ENCODE results near the gene FBXL19.

FBXL19 gene

DNA sequence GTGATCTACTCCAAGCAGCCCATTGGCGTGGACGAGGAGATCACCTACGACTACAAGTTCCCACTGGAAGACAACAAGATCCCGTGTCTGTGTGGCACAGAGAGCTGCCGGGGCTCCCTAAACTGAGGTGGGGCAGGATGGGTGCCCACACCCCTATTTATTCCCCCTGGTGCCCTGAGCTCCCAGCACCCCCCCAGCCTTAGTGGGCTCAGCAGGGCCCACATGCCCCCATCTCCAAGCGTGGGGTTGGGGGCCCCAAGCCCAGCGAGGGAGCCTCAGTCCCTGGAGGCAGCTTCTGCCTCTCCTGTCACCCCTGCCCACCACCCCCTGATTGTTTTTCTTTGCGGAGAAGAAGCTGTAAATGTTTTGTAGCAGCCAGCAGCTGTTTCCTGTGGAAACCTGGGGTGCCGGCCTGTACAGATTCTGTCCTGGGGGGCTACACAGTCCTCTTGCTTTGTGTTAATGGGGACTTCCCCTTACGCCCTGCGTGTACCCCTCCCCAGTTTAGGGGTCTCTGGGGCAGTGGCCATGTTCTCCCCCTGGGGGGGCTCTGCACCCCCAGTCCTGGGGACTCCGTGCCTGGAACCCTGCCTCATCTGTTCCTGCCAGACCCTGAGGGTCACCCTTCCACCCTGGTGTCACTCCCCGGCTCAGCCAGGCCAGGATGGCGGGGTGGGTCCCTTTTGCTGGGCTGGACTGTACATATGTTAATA is 60.7 kb downstream of the FBXL19 start:
- H3K4me3 ChIP-seq (ENCODE audit: low read depth, low read length) = no peak overlapping the region
- no peak for DNase-seq (ENCODE audit: low read depth)
- TF ChIP-seq, protein P1, sequence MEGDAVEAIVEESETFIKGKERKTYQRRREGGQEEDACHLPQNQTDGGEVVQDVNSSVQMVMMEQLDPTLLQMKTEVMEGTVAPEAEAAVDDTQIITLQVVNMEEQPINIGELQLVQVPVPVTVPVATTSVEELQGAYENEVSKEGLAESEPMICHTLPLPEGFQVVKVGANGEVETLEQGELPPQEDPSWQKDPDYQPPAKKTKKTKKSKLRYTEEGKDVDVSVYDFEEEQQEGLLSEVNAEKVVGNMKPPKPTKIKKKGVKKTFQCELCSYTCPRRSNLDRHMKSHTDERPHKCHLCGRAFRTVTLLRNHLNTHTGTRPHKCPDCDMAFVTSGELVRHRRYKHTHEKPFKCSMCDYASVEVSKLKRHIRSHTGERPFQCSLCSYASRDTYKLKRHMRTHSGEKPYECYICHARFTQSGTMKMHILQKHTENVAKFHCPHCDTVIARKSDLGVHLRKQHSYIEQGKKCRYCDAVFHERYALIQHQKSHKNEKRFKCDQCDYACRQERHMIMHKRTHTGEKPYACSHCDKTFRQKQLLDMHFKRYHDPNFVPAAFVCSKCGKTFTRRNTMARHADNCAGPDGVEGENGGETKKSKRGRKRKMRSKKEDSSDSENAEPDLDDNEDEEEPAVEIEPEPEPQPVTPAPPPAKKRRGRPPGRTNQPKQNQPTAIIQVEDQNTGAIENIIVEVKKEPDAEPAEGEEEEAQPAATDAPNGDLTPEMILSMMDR (IDR thresholded peaks at IDR 0.05; ENCODE audit: low read depth, low read length, missing control alignments) = no peak

GRCh38 chr16:30984669-30985400 is 61.5 kb downstream of the FBXL19 start, which contains the start of gene HSD3B7:
TSS of gene HSD3B7 (plus strand) at chr16:30985207. CDS start at chr16:30985659, 452 bp downstream.
- no peak for DNase-seq (ENCODE audit: low read depth)
- TF ChIP-seq, protein P1 (IDR thresholded peaks at IDR 0.05; ENCODE audit: low read depth, low read length, missing control alignments) = peak; percentile 91
- H3K4me3 ChIP-seq (ENCODE audit: low read depth, low read length) = no peak within 1 kb of the TSS

GRCh38 chr16:30985401-30986128 is 62.2 kb downstream of the FBXL19 start:
- no peak for DNase-seq (ENCODE audit: low read depth)

DNA sequence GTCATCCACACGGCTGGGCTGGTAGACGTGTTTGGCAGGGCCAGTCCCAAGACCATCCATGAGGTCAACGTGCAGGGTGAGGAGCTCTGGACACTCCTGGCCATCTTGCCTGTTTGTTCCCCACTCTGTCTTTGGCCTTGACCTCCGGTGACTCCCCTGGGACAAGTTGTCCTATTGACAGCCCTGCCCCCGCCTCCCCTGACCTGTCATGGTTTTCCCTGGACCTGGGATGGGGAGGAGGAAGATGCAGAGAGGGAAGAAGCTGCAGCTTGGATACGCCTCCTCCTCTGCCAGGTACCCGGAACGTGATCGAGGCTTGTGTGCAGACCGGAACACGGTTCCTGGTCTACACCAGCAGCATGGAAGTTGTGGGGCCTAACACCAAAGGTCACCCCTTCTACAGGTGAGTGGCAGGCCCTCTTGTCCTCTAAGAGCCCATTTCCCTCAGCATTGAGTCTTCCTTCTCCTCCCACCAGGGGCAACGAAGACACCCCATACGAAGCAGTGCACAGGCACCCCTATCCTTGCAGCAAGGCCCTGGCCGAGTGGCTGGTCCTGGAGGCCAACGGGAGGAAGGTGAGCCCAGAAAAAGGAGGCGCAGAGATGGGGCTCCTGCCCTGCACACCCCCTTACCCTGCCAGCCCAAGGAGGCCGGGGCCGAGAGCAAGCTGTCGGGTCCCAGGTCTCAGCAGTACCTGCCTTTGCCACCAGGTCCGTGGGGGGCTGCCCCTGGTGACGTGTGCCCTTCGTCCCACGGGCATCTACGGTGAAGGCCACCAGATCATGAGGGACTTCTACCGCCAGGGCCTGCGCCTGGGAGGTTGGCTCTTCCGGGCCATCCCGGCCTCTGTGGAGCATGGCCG is 63.0 kb downstream of the FBXL19 start:
- TF ChIP-seq, protein P1 (IDR thresholded peaks at IDR 0.05; ENCODE audit: low read depth, low read length, missing control alignments) = no peak
- DNase-seq (ENCODE audit: low read depth) = no peak
- no peak overlapping the region for H3K4me3 ChIP-seq (ENCODE audit: low read depth, low read length)

More at GRCh38 chr16:30985401-30986128, 62.2 kb downstream of the FBXL19 start:
- H3K4me3 ChIP-seq (ENCODE audit: low read depth, low read length) = no peak overlapping the region
- TF ChIP-seq, protein P1 (IDR thresholded peaks at IDR 0.05; ENCODE audit: low read depth, low read length, missing control alignments) = no peak

DNA sequence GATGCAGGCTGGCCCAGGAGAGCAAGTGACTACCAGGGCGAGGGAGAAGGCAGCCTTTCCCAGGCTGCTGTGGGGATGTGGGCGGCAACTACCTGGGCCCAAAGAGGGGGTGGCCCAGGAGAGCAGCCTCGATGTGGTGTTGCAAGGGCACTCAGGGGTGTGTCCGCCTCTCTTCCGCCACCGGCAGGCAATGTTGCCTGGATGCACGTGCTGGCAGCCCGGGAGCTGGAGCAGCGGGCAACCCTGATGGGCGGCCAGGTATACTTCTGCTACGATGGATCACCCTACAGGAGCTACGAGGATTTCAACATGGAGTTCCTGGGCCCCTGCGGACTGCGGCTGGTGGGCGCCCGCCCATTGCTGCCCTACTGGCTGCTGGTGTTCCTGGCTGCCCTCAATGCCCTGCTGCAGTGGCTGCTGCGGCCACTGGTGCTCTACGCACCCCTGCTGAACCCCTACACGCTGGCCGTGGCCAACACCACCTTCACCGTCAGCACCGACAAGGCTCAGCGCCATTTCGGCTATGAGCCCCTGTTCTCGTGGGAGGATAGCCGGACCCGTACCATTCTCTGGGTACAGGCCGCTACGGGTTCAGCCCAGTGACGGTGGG is 64.3 kb downstream of the FBXL19 start:
- TF ChIP-seq, protein P1 (IDR thresholded peaks at IDR 0.05; ENCODE audit: low read depth, low read length, missing control alignments) = no peak
- no peak for DNase-seq (ENCODE audit: low read depth)
- H3K4me3 ChIP-seq (ENCODE audit: low read depth, low read length) = no peak overlapping the region

Measured in GM12864 (cell line).